ENCODE data around the gene KCMF1.
A peak's percentile ranks its signal among the peaks of the same experiment; 100 is the strongest.

KCMF1 gene

GRCh38 chr2:85001595-85001994 lies 30.6 kb downstream of the KCMF1 start:
- no peak overlapping the region for H3K4me3 ChIP-seq (ENCODE audit: low read length)
- no peak for DNase-seq (ENCODE audit: low read depth)
- TF ChIP-seq CTCF (IDR thresholded peaks at IDR 0.05; ENCODE audit: insufficient read depth, low read depth, low read length, missing control alignments), result no peak

- DNase-seq (ENCODE audit: low read depth), result no peak
Observed at GRCh38 chr2:85002534-85002933, 31.6 kb downstream of the KCMF1 start.

DNA sequence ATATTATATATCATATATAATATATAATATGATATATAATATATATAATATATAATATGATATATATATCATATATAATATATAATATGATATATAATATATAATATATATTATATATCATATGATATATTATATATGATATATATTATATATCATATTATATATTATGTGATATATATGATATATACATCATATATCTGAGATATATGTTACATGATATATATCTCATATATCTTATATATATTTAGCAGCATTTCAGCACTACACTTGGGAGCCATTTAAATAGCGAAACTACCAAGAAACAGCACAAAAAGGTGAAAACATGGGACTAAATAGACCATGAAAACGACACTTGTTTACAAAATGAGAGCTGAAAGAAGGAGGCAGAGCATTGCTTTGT lies 37.3 kb downstream of the KCMF1 start:
- no peak overlapping the region for H3K4me3 ChIP-seq (ENCODE audit: low read length)
- no peak for DNase-seq (ENCODE audit: low read depth)

More at GRCh38 chr2:85002534-85002933, 31.6 kb downstream of the KCMF1 start:
- no peak for TF ChIP-seq CTCF (IDR thresholded peaks at IDR 0.05; ENCODE audit: insufficient read depth, low read depth, low read length, missing control alignments)
- no peak overlapping the region for H3K4me3 ChIP-seq (ENCODE audit: low read length)

DNA sequence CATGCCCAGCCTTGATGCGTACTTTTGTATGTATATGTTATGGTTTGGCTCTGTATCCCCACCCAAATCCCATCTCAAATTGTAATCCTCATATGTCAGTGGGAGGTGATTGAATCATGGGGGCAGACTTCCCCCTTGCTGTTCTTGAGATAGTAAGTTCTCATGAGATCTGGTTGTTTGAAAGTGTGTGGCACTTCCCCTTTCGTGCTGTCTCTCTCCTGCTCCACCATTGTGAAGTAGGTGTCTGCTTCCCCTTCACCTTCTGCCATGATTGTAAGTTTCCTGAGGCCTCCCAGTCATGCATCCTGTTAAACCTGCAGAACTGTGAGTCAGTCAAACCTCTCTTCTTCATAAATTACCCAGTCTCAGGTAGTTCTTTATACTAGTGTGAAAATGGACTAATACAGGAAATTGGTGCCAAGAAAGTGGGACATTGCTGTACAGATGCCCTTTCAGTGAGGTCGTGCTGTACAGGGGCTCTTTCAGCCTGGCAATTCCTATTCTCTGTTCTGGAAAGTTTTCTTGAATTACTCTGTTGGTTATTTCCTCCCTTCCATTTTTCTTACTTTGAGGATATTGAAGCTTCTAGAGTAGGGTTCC lies 38.2 kb downstream of the KCMF1 start:
- H3K4me3 ChIP-seq (ENCODE audit: low read length), result no peak overlapping the region
- TF ChIP-seq CTCF (IDR thresholded peaks at IDR 0.05; ENCODE audit: insufficient read depth, low read depth, low read length, missing control alignments), result no peak
- peak; percentile 47 for DNase-seq (ENCODE audit: low read depth)

More for the DNA sequence above, 37.3 kb downstream of the KCMF1 start:
- no peak for TF ChIP-seq CTCF (IDR thresholded peaks at IDR 0.05; ENCODE audit: insufficient read depth, low read depth, low read length, missing control alignments)

GRCh38 chr2:85010404-85010803 lies 39.4 kb downstream of the KCMF1 start:
- no peak for DNase-seq (ENCODE audit: low read depth)
- TF ChIP-seq CTCF (IDR thresholded peaks at IDR 0.05; ENCODE audit: insufficient read depth, low read depth, low read length, missing control alignments), result no peak
- H3K4me3 ChIP-seq (ENCODE audit: low read length), result no peak overlapping the region

GRCh38 chr2:85011098-85011497 lies 40.1 kb downstream of the KCMF1 start:
- H3K4me3 ChIP-seq (ENCODE audit: low read length), result no peak overlapping the region
- TF ChIP-seq CTCF (IDR thresholded peaks at IDR 0.05; ENCODE audit: insufficient read depth, low read depth, low read length, missing control alignments), result no peak
- peak; percentile 62 for DNase-seq (ENCODE audit: low read depth)

- no peak for DNase-seq (ENCODE audit: low read depth)
- no peak overlapping the region for H3K4me3 ChIP-seq (ENCODE audit: low read length)
- TF ChIP-seq CTCF (IDR thresholded peaks at IDR 0.05; ENCODE audit: insufficient read depth, low read depth, low read length, missing control alignments), result no peak
Observed at GRCh38 chr2:85011747-85012146, 40.8 kb downstream of the KCMF1 start.
